ENCODE results near the gene LSM3.

- TF ChIP-seq POLR2A (IDR thresholded peaks at IDR 0.05): no peak
- TF ChIP-seq, protein P1, sequence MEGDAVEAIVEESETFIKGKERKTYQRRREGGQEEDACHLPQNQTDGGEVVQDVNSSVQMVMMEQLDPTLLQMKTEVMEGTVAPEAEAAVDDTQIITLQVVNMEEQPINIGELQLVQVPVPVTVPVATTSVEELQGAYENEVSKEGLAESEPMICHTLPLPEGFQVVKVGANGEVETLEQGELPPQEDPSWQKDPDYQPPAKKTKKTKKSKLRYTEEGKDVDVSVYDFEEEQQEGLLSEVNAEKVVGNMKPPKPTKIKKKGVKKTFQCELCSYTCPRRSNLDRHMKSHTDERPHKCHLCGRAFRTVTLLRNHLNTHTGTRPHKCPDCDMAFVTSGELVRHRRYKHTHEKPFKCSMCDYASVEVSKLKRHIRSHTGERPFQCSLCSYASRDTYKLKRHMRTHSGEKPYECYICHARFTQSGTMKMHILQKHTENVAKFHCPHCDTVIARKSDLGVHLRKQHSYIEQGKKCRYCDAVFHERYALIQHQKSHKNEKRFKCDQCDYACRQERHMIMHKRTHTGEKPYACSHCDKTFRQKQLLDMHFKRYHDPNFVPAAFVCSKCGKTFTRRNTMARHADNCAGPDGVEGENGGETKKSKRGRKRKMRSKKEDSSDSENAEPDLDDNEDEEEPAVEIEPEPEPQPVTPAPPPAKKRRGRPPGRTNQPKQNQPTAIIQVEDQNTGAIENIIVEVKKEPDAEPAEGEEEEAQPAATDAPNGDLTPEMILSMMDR (IDR thresholded peaks at IDR 0.05): no peak
Measured at GRCh38 chr3:14151471-14152083, 27.0 kb upstream of the LSM3 start.
